Neuronal stem cell (in vitro differentiated cells): ENCODE data around the gene ART1.
A peak's percentile ranks its signal among the peaks of the same experiment; 100 is the strongest.

Source experiments
- DNase-seq: peaks from one replicate; pipeline ENCODE4 v3.0.0-alpha.2; 2013; ENCODE audit warnings: low spot score
- H2AFZ ChIP-seq: one replicate; pipeline ENCODE4 v1.6.1; 2013; ENCODE audit warnings: mild to moderate bottlenecking, low read length, inconsistent platforms
- H2AK5ac ChIP-seq: 2 replicates; pipeline ENCODE4 v1.6.1; 2013; ENCODE audit warnings: low read depth, mild to moderate bottlenecking, inconsistent platforms, low read length, moderate library complexity, mixed read lengths
- H2BK120ac ChIP-seq: 2 replicates; pipeline ENCODE4 v1.6.1; 2013; ENCODE audit warnings: low read depth, mild to moderate bottlenecking, inconsistent platforms, low read length, moderate library complexity, mixed read lengths
- H2BK12ac ChIP-seq: one replicate; pipeline ENCODE4 v1.6.1; 2013; ENCODE audit warnings: low read length, inconsistent platforms
- H2BK15ac ChIP-seq: 2 replicates; pipeline ENCODE4 v1.6.1; 2013; ENCODE audit warnings: mild to moderate bottlenecking, low read length, inconsistent platforms, mixed read lengths
- H2BK5ac ChIP-seq: one replicate; pipeline ENCODE4 v1.6.1; 2013; ENCODE audit warnings: inconsistent platforms, mild to moderate bottlenecking, low read length, moderate library complexity
- H3K14ac ChIP-seq: one replicate; pipeline ENCODE4 v1.6.1; 2013; ENCODE audit warnings: low read length, inconsistent platforms
- H3K18ac ChIP-seq: 2 replicates; pipeline ENCODE4 v1.6.1; 2013; ENCODE audit warnings: low read length, inconsistent platforms
- H3K23ac ChIP-seq: 2 replicates; pipeline ENCODE4 v1.6.1; 2013; ENCODE audit warnings: low read depth, mild to moderate bottlenecking, mixed read lengths, low read length, inconsistent platforms; ENCODE audit not compliant: poor library complexity
- H3K27ac ChIP-seq: replicated peaks from 3 replicates; pipeline ENCODE4 v1.5.1; 2013; ENCODE audit warnings: low read length, inconsistent platforms
- H3K27me3 ChIP-seq, 3 experiments: 2 replicates each; pipeline ENCODE4 v1.6.1; 2013; ENCODE audit warnings: low read length in 3 of 3, mild to moderate bottlenecking in 2 of 3, inconsistent platforms in 1 of 3, low read depth in 1 of 3, mixed read lengths in 1 of 3, moderate library complexity in 1 of 3; ENCODE audit not compliant: control insufficient read depth in 3 of 3, insufficient read depth in 3 of 3
- H3K36me3 ChIP-seq, 2 donors: replicated peaks in 1 of 2; 2 replicates each; pipeline ENCODE4 v1.6.1; 2013; ENCODE audit warnings: low read length in 2 of 2; ENCODE audit not compliant: control insufficient read depth in 2 of 2, insufficient read depth in 2 of 2
- H3K4ac ChIP-seq: 2 replicates; pipeline ENCODE4 v1.6.1; 2013; ENCODE audit warnings: inconsistent platforms, mild to moderate bottlenecking, low read length, moderate library complexity
- H3K4me1 ChIP-seq, 2 donors: 1 replicate in 1 of 2; 2 replicates in 1 of 2; pipeline ENCODE4 v1.6.1; 2013; ENCODE audit warnings: low read length in 2 of 2, low read depth in 1 of 2; ENCODE audit not compliant: control insufficient read depth in 2 of 2, insufficient read depth in 1 of 2
- H3K4me2 ChIP-seq: one replicate; pipeline ENCODE4 v1.6.1; 2013; ENCODE audit warnings: mild to moderate bottlenecking, low read length, inconsistent platforms; ENCODE audit not compliant: insufficient read depth, poor library complexity, severe bottlenecking
- H3K4me3 ChIP-seq, 2 donors: 2 replicates each; pipeline ENCODE4 v1.5.1; 2013; ENCODE audit warnings: low read length in 2 of 2, mild to moderate bottlenecking in 2 of 2, inconsistent platforms in 1 of 2, moderate library complexity in 1 of 2
- H3K79me1 ChIP-seq: one replicate; pipeline ENCODE4 v1.6.1; 2013; ENCODE audit warnings: low read depth, mild to moderate bottlenecking, inconsistent platforms, low read length, moderate library complexity
- H3K9ac ChIP-seq: one replicate; pipeline ENCODE4 v1.6.1; 2013; ENCODE audit warnings: mild to moderate bottlenecking, low read depth, low read length, inconsistent platforms; ENCODE audit not compliant: poor library complexity
- H3K9me3 ChIP-seq, 2 donors: replicated peaks in 1 of 2; 2 replicates each; pipeline versions ENCODE3 to v1.6.1; 2013; ENCODE audit warnings: low read length in 2 of 2, mild to moderate bottlenecking in 2 of 2, inconsistent platforms in 1 of 2, low read depth in 1 of 2, mixed read lengths in 1 of 2, moderate library complexity in 1 of 2; ENCODE audit not compliant: control insufficient read depth in 2 of 2, insufficient read depth in 1 of 2
- H4K8ac ChIP-seq: one replicate; pipeline ENCODE4 v1.6.1; 2013; ENCODE audit warnings: low read depth, mild to moderate bottlenecking, inconsistent platforms, low read length, moderate library complexity
- H4K91ac ChIP-seq: one replicate; pipeline ENCODE4 v1.6.1; 2013; ENCODE audit warnings: low read length, low read depth, mild to moderate bottlenecking, inconsistent platforms; ENCODE audit not compliant: poor library complexity
- WGBS, 2 donors: extraction: QIAGEN DNeasy Blood & Tissue Kit; methylation state at CpG; one replicate each; pipeline ENCODE4 v1.1.7; 2013; ENCODE audit warnings: missing lambda C conversion rate in 2 of 2, mixed read lengths in 1 of 2; ENCODE audit not compliant: insufficient read length in 2 of 2, insufficient replicate concordance in 1 of 2; ENCODE audit errors: extremely low coverage in 2 of 2; 5-methylcytosine and 5-hydroxymethylcytosine counted together

The ART1 gene

GRCh38 chr11:3659595-3660515, 14.9 kb downstream of the ART1 start:
- peak overlapping the region; percentile 13 for H2BK5ac ChIP-seq
- H2AK5ac ChIP-seq, result peak overlapping the region; percentile 54
- H4K91ac ChIP-seq, result no peak overlapping the region
- H2AFZ ChIP-seq, result no peak overlapping the region
- H3K27ac ChIP-seq, result no peak overlapping the region
- H3K4me3 ChIP-seq, result no peak overlapping the region
- H3K9ac ChIP-seq, result peak overlapping the region; percentile 44
- H3K79me1 ChIP-seq, result no peaks in the 10 kb centered on the region
- H3K27me3 ChIP-seq, result peaks cover 0 to 2% (median 0%) of the 10 kb centered on the region in 3 experiments
- H3K4me1 ChIP-seq, result no peaks in the 10 kb centered on the region
- H3K14ac ChIP-seq, result peak overlapping the region; percentile 1
- peaks cover 0 to 1% of the 10 kb centered on the region in 2 donors for H3K9me3 ChIP-seq
- no peak overlapping the region for H3K4me2 ChIP-seq
- H2BK15ac ChIP-seq, result no peak overlapping the region
- H3K18ac ChIP-seq, result peak overlapping the region; percentile 48
- H3K4ac ChIP-seq, result no peak overlapping the region
- DNase-seq, result no peak
- H2BK12ac ChIP-seq, result no peak overlapping the region
- H2BK120ac ChIP-seq, result no peak overlapping the region
- H4K8ac ChIP-seq, result no peak overlapping the region
- WGBS, 2 donors, result no CpG with 5 or more reads among the region's 33 CpGs
- H3K36me3 ChIP-seq, result peaks cover 4 to 10% of the 10 kb centered on the region in 2 donors
- no peak overlapping the region for H3K23ac ChIP-seq

DNA sequence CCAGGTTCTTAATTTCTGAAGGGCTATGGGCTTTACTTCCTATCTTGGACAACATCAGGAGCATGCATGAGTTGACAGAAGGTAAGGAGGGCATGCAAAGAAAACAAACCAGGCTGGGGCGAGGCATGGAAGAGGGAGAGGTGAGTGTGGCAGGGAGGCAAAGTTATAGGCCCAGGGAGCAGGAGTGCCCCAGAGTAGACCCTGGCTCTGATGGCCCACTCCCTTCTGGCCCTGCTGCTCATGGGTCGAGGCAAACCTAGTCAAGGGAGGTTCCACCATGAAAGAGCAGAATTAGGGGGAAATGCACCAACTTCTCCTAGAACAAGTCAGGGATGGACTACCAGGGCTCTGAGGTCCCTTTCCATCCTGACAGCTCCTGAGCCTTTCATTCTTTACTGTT, 16.0 kb downstream of the ART1 start:
- Histone ChIP-seq H4K91ac (no peak overlapping the region), H3K4me3 (no peak overlapping the region), H3K4me1 (no peaks in the 10 kb centered on the region), H3K27me3 (no peaks in the 10 kb centered on the region), H3K27ac (no peak overlapping the region), H2BK12ac (no peak overlapping the region), H3K79me1 (no peaks in the 10 kb centered on the region), H3K9ac (no peak overlapping the region), H3K36me3 (peaks cover 6 to 20% of the 10 kb centered on the region in 2 donors), H2BK15ac (no peak overlapping the region), H2AK5ac (no peak overlapping the region), H3K14ac (no peak overlapping the region), H2BK5ac (no peak overlapping the region), H4K8ac (no peak overlapping the region), H3K4me2 (no peak overlapping the region), H3K4ac (no peak overlapping the region), H3K9me3 (peaks cover 0 to 1% of the 10 kb centered on the region in 2 donors), H2AFZ (no peak overlapping the region), H3K23ac (no peak overlapping the region), H2BK120ac (no peak overlapping the region), H3K18ac (peak overlapping the region; percentile 8)
- DNase-seq, result no peak
- WGBS, 2 donors, result no CpG with 5 or more reads among the region's 2 CpGs

DNA sequence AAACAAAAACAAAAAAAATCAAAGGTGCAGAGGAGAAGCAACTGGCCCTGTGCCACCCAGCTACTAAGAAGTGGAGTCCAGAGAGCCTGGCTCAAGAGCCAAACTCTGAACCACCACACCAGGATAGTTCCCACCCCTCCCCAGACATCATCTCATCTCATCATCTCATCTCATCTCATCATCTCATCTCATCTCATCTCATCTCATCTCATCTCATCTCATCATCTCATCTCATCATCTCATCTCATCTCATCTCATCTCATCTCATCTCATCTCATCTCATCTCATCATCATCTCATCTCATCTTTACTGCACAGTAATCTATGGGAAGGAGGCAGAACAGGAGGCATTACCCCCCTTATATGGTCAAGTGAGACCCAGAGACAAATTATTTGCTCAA, 17.9 kb downstream of the ART1 start:
- Histone ChIP-seq H3K18ac (no peak overlapping the region), H4K8ac (no peak overlapping the region), H2BK15ac (no peak overlapping the region), H3K4me3 (no peak overlapping the region), H3K79me1 (no peaks in the 10 kb centered on the region), H3K23ac (no peak overlapping the region), H3K27me3 (no peaks in the 10 kb centered on the region), H3K14ac (no peak overlapping the region), H3K36me3 (peaks cover 10 to 38% of the 10 kb centered on the region in 2 donors), H3K9ac (no peak overlapping the region), H3K27ac (no peak overlapping the region), H2BK120ac (no peak overlapping the region), H2BK12ac (no peak overlapping the region), H2BK5ac (no peak overlapping the region), H3K9me3 (peaks cover 0 to 1% of the 10 kb centered on the region in 2 donors), H2AFZ (no peak overlapping the region), H2AK5ac (no peak overlapping the region), H3K4me2 (no peak overlapping the region), H3K4me1 (no peaks in the 10 kb centered on the region), H3K4ac (no peak overlapping the region), H4K91ac (no peak overlapping the region)
- no peak for DNase-seq

DNA sequence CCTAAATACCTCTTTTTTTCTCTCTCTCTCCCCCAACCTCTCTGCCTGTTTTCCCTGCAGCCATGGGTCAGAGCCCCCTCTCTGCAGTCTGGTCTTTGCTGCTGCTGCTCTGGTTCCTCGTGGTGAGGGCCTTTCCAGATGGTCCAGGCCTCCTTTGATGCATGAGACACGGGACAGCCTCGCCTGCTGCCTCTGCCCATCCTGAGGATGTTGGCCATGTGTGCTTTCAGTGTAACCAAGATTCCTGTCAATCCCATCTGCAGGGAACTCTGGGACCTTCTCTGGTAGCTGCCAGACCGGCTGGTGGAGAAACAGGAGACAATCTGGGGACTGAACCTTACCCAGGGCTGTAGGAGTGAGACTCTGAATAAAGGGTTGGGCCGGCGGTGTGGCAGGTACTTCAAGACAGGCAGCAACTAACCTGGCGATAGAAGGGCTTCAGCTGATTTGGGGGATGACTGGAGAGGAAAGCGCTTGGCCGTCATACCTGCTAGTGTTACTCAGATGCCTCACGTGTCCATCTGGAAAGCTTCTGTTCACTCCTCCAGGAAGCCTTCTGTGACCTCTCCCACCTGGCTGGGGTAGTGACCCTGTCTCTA, 19.2 kb downstream of the ART1 start:
- Histone ChIP-seq H2BK12ac (no peak overlapping the region), H3K36me3 (peaks cover 13 to 45% of the 10 kb centered on the region in 2 donors), H3K27me3 (no peaks in the 10 kb centered on the region), H3K23ac (no peak overlapping the region), H3K4me1 (no peaks in the 10 kb centered on the region), H2BK15ac (no peak overlapping the region), H3K4ac (no peak overlapping the region), H3K4me2 (no peak overlapping the region), H2AK5ac (no peak overlapping the region), H2BK5ac (no peak overlapping the region), H3K9ac (no peak overlapping the region), H3K27ac (no peak overlapping the region), H3K18ac (no peak overlapping the region), H4K91ac (no peak overlapping the region), H3K79me1 (no peaks in the 10 kb centered on the region), H2AFZ (no peak overlapping the region), H3K4me3 (no peak overlapping the region), H4K8ac (no peak overlapping the region), H3K9me3 (peaks cover 0 to 1% of the 10 kb centered on the region in 2 donors), H3K14ac (no peak overlapping the region), H2BK120ac (no peak overlapping the region)
- no CpG with 5 or more reads among the region's 10 CpGs for WGBS, 2 donors
- DNase-seq, result no peak
